PFSK-1 (cell line): Measurements from ENCODE around the gene PKM. TPM values are rescaled to one million over a fixed set of nuclear protein-coding genes. Genes with fewer than 3 reads are reported as not detected.

Experiments used
- FOXP2 ChIP-seq: optimal IDR thresholded peaks from 2 replicates; pipeline ENCODE3; 2011; ENCODE audit warnings: borderline replicate concordance, control low read depth, inconsistent platforms; ENCODE audit not compliant: insufficient read depth; ENCODE audit errors: extremely low read length, extremely low read depth
- POLR2AphosphoS5 ChIP-seq: IDR thresholded peaks from 2 replicates; pipeline ENCODE4 v1.6.1; 2012; ENCODE audit warnings: low read depth, mild to moderate bottlenecking, control low read depth, low read length, moderate library complexity
- REST ChIP-seq, 2 experiments: IDR thresholded peaks; 2 replicates each; pipeline versions ENCODE4 v1.6.1 to v1.8.0; 2011 to 2012; ENCODE audit warnings: low read depth in 2 of 2, low read length in 2 of 2, control low read depth in 1 of 2, inconsistent platforms in 1 of 2, mild to moderate bottlenecking in 1 of 2, moderate library complexity in 1 of 2; ENCODE audit not compliant: insufficient read depth in 1 of 2
- SIN3A ChIP-seq: IDR thresholded peaks from 2 replicates; pipeline ENCODE4 v1.6.1; 2012; ENCODE audit warnings: mild to moderate bottlenecking, low read length, moderate library complexity, borderline replicate concordance; ENCODE audit not compliant: insufficient read depth
- TAF1 ChIP-seq: IDR thresholded peaks from 2 replicates; pipeline ENCODE4 v1.6.1; 2012; ENCODE audit warnings: low read length, control low read depth, borderline replicate concordance; ENCODE audit not compliant: insufficient read depth
- polyA plus RNA-seq: library from polyadenylated mRNA; unstranded; fragments of >200 nt; gene quantifications from one replicate; pipeline ENCODE4 v1.2.1, GENCODE V29; 2012; ENCODE audit warnings: low read depth, missing spikeins; ENCODE audit not compliant: insufficient read length

The PKM gene
- 1,150 TPM for polyA plus RNA-seq

DNA sequence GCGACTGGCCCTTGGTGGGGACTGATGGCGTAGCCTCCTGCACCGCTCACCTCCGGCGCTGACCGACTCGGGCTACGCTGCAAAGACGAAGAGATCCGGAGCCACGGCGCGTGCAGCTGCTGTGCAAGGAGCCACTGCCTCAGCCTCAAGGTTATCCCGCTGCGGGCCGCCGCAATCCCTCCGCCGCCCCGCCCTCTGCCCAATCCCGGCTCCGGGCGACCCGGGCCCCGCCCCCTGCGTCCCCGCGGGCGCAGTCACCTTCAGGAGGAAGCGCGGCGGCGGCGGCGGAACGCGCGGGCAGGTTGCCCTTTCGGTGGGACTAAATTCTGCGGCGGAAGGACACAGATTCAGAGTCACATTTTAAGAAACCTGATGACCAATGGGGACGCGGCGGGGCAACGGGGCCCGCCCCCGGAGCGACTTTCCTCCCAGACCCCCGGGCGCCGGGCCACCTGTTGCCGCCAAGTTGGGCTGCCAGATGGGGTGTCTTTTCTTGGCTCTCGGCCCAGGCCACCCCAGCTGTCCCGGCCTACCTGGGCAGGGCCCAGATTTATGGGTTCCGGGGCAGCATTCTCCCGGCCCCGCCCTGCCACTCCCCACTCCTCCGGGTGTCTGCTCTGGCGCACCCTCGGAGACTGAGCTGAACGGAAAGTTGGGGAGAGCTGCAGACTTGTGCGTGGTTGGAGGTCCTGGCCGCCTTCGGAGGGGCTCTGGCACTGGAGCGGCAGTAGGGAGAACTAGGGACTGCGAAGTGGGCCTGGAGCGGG lies at the start of gene PKM:
TSS of gene PKM (minus strand) at position 125 of the 767 bp plus-strand sequence. CDS start 12,093 bp downstream, outside the sequence.
- peak; percentile 24; the same call in 1 of the 2 replicates for TF ChIP-seq SIN3A
- peak; percentile 99 for TF ChIP-seq TAF1
- peak; percentile 99 for TF ChIP-seq POLR2AphosphoS5
- peak; percentile 81 for TF ChIP-seq FOXP2
- TF ChIP-seq REST (IDR thresholded peaks at IDR 0.05; ENCODE audit: insufficient read depth in 1 of 2, low read depth in 2 of 2, low read length in 2 of 2) = peak; percentile 71 to 76

GRCh38 chr15:72280751-72281150 lies 49.8 kb upstream of the PKM start:
- TF ChIP-seq SIN3A (no peak), POLR2AphosphoS5 (no peak)

DNA sequence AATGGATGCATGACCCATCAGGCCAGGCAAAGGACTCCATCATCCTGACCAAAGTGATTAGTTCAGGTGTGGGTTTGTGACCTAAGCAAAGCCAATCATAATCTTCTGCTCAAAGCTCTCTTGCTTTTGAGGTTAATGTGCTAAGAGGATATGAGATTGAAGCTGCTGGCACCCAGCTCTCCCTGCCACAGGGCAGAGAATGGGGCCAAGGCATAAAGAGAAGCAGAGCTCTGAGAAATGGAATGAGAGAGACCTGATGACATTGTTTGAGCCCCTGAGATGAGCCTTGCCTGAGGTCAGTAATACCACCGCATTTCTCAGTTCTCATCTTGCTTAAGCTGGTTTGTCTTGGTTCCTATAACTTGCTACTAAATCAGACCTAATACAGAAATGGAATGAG lies 47.7 kb upstream of the PKM start:
- TF ChIP-seq FOXP2 (no peak), TAF1 (no peak), REST (IDR thresholded peaks at IDR 0.05; ENCODE audit: insufficient read depth in 1 of 2, low read depth in 2 of 2, low read length in 2 of 2) (no peak)

GRCh38 chr15:72276326-72276700 lies 45.3 kb upstream of the PKM start:
- TF ChIP-seq REST (IDR thresholded peaks at IDR 0.05; ENCODE audit: insufficient read depth in 1 of 2, low read depth in 2 of 2, low read length in 2 of 2) (no peak), POLR2AphosphoS5 (no peak), TAF1 (no peak), SIN3A (no peak), FOXP2 (no peak)

- TF ChIP-seq REST (IDR thresholded peaks at IDR 0.05; ENCODE audit: insufficient read depth in 1 of 2, low read depth in 2 of 2, low read length in 2 of 2) = no peak
- no peak for TF ChIP-seq SIN3A
- TF ChIP-seq POLR2AphosphoS5 = no peak
- no peak for TF ChIP-seq FOXP2
- no peak for TF ChIP-seq TAF1
Measured at GRCh38 chr15:72272997-72273352, 42.0 kb upstream of the PKM start.
